Measurements from ENCODE around the gene DNAJC5.

The DNAJC5 gene

GRCh38 chr20:63892402-63892801 lies 2.5 kb upstream of the DNAJC5 start (continued):
- TF ChIP-seq PATZ1 (CRISPR knock-in tag; IDR thresholded peaks at IDR 0.05; ENCODE audit: borderline replicate concordance) (no peak), CSDC2 (CRISPR knock-in tag; IDR thresholded peaks at IDR 0.05) (no peak), TCF4 (CRISPR knock-in tag; IDR thresholded peaks at IDR 0.05; ENCODE audit: borderline replicate concordance) (no peak), ISL1 (CRISPR knock-in tag; IDR thresholded peaks at IDR 0.05) (no peak), ZFP30 (CRISPR knock-in tag; IDR thresholded peaks at IDR 0.05) (no peak), ARNTL (CRISPR knock-in tag; IDR thresholded peaks at IDR 0.05; ENCODE audit: borderline replicate concordance, low read depth) (no peak), ZNF565 (CRISPR knock-in tag; conservative IDR thresholded peaks at IDR 0.05; ENCODE audit: low read depth) (no peak), OSR1 (CRISPR knock-in tag; IDR thresholded peaks at IDR 0.05) (no peak), ESRRG (CRISPR knock-in tag; IDR thresholded peaks at IDR 0.05) (no peak), SNAI2 (CRISPR knock-in tag; IDR thresholded peaks at IDR 0.05) (no peak)
- TF ChIP-seq, protein P1, sequence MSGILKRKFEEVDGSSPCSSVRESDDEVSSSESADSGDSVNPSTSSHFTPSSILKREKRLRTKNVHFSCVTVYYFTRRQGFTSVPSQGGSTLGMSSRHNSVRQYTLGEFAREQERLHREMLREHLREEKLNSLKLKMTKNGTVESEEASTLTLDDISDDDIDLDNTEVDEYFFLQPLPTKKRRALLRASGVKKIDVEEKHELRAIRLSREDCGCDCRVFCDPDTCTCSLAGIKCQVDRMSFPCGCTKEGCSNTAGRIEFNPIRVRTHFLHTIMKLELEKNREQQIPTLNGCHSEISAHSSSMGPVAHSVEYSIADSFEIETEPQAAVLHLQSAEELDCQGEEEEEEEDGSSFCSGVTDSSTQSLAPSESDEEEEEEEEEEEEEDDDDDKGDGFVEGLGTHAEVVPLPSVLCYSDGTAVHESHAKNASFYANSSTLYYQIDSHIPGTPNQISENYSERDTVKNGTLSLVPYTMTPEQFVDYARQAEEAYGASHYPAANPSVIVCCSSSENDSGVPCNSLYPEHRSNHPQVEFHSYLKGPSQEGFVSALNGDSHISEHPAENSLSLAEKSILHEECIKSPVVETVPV (CRISPR knock-in tag; IDR thresholded peaks at IDR 0.05): no peak

DNA sequence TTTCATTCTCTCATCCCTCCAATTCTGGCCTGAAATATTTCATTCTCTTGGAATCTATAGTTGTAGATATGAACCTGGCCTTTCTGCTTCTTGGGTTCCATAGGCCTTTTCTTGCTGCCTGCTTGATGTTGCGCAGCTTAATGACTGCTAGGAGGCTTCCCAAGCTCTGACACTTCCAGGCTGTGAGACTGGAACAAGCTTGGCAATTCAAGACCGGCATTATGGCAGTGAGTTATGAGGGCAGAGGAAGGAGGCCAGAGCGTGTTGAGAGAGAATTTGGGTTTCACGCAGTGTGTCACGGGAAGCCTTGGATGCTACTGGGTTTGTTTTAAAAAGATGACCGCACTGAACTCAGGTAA lies 948 bp upstream of the DNAJC5 start:
- ATAC-seq: peak; percentile 4; the same call in 2 of the 3 replicates
- TF ChIP-seq, protein P1 (CRISPR knock-in tag; IDR thresholded peaks at IDR 0.05): no peak
- TF ChIP-seq ZFP30 (CRISPR knock-in tag; IDR thresholded peaks at IDR 0.05) (no peak), TSHZ2 (CRISPR knock-in tag; IDR thresholded peaks at IDR 0.05) (no peak), ZC3H10 (CRISPR knock-in tag; IDR thresholded peaks at IDR 0.05) (no peak), OSR1 (CRISPR knock-in tag; IDR thresholded peaks at IDR 0.05) (no peak), ARNTL (CRISPR knock-in tag; IDR thresholded peaks at IDR 0.05; ENCODE audit: borderline replicate concordance, low read depth) (no peak), ISL1 (CRISPR knock-in tag; IDR thresholded peaks at IDR 0.05) (no peak), ZNF70 (CRISPR knock-in tag; IDR thresholded peaks at IDR 0.05) (no peak), PPARA (CRISPR knock-in tag; IDR thresholded peaks at IDR 0.05; ENCODE audit: borderline replicate concordance) (no peak), BACH2 (CRISPR knock-in tag; IDR thresholded peaks at IDR 0.05; ENCODE audit: borderline replicate concordance) (no peak), POU6F1 (CRISPR knock-in tag; IDR thresholded peaks at IDR 0.05; ENCODE audit: borderline replicate concordance, low read depth) (no peak), GLIS3 (CRISPR knock-in tag; IDR thresholded peaks at IDR 0.05) (no peak)

DNA sequence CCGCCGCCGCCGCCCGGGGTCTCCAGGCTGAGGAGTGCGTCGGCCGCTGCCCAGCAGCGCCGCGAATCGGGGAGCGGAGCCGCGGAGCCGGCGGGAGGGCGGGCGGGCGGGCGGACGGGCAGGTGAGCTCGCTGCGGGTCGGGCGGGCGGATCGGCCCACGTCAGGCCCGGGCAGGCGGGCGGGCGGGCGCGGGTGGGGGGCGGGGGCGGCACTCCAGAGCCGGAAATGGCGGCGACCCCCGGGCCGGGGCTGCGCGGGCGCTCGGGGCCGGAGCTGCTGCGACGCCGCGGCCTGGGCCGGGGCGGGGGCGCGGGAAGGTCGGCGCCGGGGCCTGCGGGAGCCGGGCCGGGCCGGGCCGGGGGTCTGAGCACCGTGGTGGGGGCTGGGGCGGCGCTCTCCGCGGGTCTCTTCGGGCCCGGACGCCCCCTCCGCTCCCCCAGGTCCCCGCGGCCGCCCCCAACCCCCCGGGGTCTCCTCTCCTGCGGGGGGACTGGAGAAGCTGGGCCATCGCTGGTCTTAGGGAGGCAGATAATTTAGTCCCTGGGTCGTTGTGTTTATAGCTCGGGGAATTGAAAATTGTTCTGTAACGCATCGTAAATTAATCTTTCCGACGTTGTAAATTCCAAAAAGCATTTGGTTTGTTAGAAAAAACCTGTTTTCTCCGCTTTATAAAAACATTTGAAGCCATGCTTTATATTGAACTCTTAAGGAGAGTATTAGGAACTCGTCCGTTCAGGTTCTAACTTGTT lies 451 bp downstream of the DNAJC5 start:
- ATAC-seq: no peak
- no peak for TF ChIP-seq ZC3H10 (CRISPR knock-in tag; IDR thresholded peaks at IDR 0.05)
- no peak for TF ChIP-seq ZNF8 (CRISPR knock-in tag; IDR thresholded peaks at IDR 0.05)
- TF ChIP-seq OSR1 (CRISPR knock-in tag; IDR thresholded peaks at IDR 0.05): no peak
- no peak for TF ChIP-seq TCF4 (CRISPR knock-in tag; IDR thresholded peaks at IDR 0.05; ENCODE audit: borderline replicate concordance)
- TF ChIP-seq, protein P1 (CRISPR knock-in tag; IDR thresholded peaks at IDR 0.05): no peak
- no peak for TF ChIP-seq CSDC2 (CRISPR knock-in tag; IDR thresholded peaks at IDR 0.05)
- no peak for TF ChIP-seq ZFP30 (CRISPR knock-in tag; IDR thresholded peaks at IDR 0.05)
- TF ChIP-seq ARNTL (CRISPR knock-in tag; IDR thresholded peaks at IDR 0.05; ENCODE audit: borderline replicate concordance, low read depth): no peak
- TF ChIP-seq ISL1 (CRISPR knock-in tag; IDR thresholded peaks at IDR 0.05): no peak
- no peak for TF ChIP-seq POU6F1 (CRISPR knock-in tag; IDR thresholded peaks at IDR 0.05; ENCODE audit: borderline replicate concordance, low read depth)
- TF ChIP-seq TOX (CRISPR knock-in tag; IDR thresholded peaks at IDR 0.05; ENCODE audit: borderline replicate concordance): no peak
- TF ChIP-seq ZFP3 (CRISPR knock-in tag; IDR thresholded peaks at IDR 0.05): no peak
- TF ChIP-seq, protein P2, sequence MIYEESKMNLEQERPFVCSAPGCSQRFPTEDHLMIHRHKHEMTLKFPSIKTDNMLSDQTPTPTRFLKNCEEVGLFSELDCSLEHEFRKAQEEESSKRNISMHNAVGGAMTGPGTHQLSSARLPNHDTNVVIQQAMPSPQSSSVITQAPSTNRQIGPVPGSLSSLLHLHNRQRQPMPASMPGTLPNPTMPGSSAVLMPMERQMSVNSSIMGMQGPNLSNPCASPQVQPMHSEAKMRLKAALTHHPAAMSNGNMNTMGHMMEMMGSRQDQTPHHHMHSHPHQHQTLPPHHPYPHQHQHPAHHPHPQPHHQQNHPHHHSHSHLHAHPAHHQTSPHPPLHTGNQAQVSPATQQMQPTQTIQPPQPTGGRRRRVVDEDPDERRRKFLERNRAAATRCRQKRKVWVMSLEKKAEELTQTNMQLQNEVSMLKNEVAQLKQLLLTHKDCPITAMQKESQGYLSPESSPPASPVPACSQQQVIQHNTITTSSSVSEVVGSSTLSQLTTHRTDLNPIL (CRISPR knock-in tag; IDR thresholded peaks at IDR 0.05; ENCODE audit: low read depth): no peak

All from SK-N-SH treated with all-trans-retinoic acid at 6 μM for 48 hours (cell line).